OCI-LY1 (cell line): ENCODE results near the gene ARHGEF19.
"Not testable (repeated sequence)": the region's sequence is repeated elsewhere in the genome, so short reads cannot be mapped to it uniquely, and the experiment has no call there.

Experiments used
- H2AFZ ChIP-seq: fragments of 200-600 bp; sonication (generic), shearing (Covaris generic); 2 replicates; pipeline ENCODE4 v1.6.0; 2014; ENCODE audit warnings: antibody characterized with exemption, mild to moderate bottlenecking, low read length
- H3F3A ChIP-seq: fragments of 200-600 bp; sonication (generic), shearing (Covaris generic); 2 replicates; pipeline ENCODE4 v1.6.0; 2014; ENCODE audit warnings: mild to moderate bottlenecking, antibody characterized with exemption, low read length, moderate library complexity; ENCODE audit not compliant: insufficient read depth
- H3K27ac ChIP-seq: fragments of 200-600 bp; sonication (generic); 2 replicates; pipeline ENCODE4 v1.5.1; 2014; ENCODE audit warnings: low read length, mixed run types, mild to moderate bottlenecking, low read depth; ENCODE audit not compliant: poor library complexity, severe bottlenecking
- H3K27me3 ChIP-seq: fragments of 200-600 bp; sonication (generic); 2 replicates; pipeline ENCODE4 v1.6.0; 2014; ENCODE audit warnings: antibody characterized with exemption, mild to moderate bottlenecking, low read length, moderate library complexity; ENCODE audit not compliant: insufficient read depth
- H3K36me3 ChIP-seq: fragments of 200-600 bp; sonication (generic); 2 replicates; pipeline ENCODE4 v1.6.1; 2014; ENCODE audit warnings: mild to moderate bottlenecking, antibody characterized with exemption, low read length, moderate library complexity, mixed read lengths; ENCODE audit not compliant: insufficient read depth
- H3K4me1 ChIP-seq: fragments of 200-600 bp; sonication (generic); 2 replicates; pipeline ENCODE4 v1.5.1; 2014; ENCODE audit warnings: mild to moderate bottlenecking, low read length, moderate library complexity; ENCODE audit not compliant: insufficient read depth, severe bottlenecking
- H3K4me2 ChIP-seq: fragments of 200-600 bp; sonication (generic), shearing (Covaris generic); 2 replicates; pipeline ENCODE4 v1.6.1; 2014; ENCODE audit warnings: low read length
- H3K4me3 ChIP-seq: fragments of 200-600 bp; sonication (generic); 2 replicates; pipeline ENCODE4 v1.5.1; 2014; ENCODE audit warnings: low read length, low read depth, mild to moderate bottlenecking, mixed read lengths; ENCODE audit not compliant: poor library complexity, severe bottlenecking
- H3K79me2 ChIP-seq: fragments of 200-600 bp; shearing (Covaris generic); 2 replicates; pipeline ENCODE4 v1.6.1; 2016; ENCODE audit warnings: mixed run types, low read length, mixed read lengths; ENCODE audit not compliant: insufficient read depth
- H3K9ac ChIP-seq: fragments of 200-600 bp; sonication (generic), shearing (Covaris generic); 2 replicates; pipeline ENCODE4 v1.6.1; 2014; ENCODE audit warnings: mild to moderate bottlenecking, low read length, mixed read lengths
- H3K9me2 ChIP-seq: fragments of 200-600 bp; sonication (generic), shearing (Covaris generic); 2 replicates; pipeline ENCODE4 v1.6.1; 2014; ENCODE audit warnings: low read depth, mild to moderate bottlenecking, low read length, mixed read lengths
- H3K9me3 ChIP-seq: fragments of 200-600 bp; shearing (Covaris generic); 2 replicates; pipeline ENCODE4 v1.6.1; 2014; ENCODE audit warnings: low read length, mixed read lengths
- H4K20me1 ChIP-seq: fragments of 200-600 bp; sonication (generic), shearing (Covaris generic); 2 replicates; pipeline ENCODE4 v1.6.0; 2016; ENCODE audit warnings: mild to moderate bottlenecking, low read length; ENCODE audit not compliant: insufficient read depth
- EZH2 ChIP-seq: fragments of 200-600 bp; sonication (generic), shearing (Covaris generic); IDR thresholded peaks from 2 replicates; pipeline ENCODE4 v1.8.0; 2017; ENCODE audit warnings: borderline replicate concordance, mixed run types, mild to moderate bottlenecking, antibody characterized with exemption, low read length, moderate library complexity, mixed read lengths
- TF ChIP-seq, protein P1 (sequence below): fragments of 200-600 bp; sonication (generic), shearing (Covaris generic); IDR thresholded peaks from 2 replicates; pipeline ENCODE4 v1.5.1; 2017; ENCODE audit warnings: mild to moderate bottlenecking, antibody characterized with exemption, low read length, moderate library complexity, mixed read lengths

The ARHGEF19 gene

DNA sequence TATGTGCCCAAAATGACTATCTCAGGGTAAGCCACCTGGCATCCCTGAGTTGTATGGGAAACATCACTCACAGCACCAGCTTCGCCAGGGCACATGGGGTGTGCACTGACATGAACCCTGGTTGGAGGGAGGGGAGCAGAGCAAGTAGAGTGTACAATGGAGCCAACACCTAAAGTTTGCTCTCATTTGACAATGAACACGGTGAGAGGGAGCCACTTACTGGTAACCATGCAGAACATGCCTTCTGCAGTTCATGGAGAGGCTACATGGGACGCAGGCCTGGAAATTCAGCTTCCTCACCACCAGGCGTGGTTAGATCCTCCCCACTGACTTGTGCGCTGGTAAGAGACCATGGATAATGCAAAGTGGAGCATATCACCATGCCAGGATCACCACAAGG is 34.5 kb upstream of the ARHGEF19 start:
- no peak overlapping the region for H3K4me3 ChIP-seq
- no peak for TF ChIP-seq EZH2
- TF ChIP-seq, protein P1, sequence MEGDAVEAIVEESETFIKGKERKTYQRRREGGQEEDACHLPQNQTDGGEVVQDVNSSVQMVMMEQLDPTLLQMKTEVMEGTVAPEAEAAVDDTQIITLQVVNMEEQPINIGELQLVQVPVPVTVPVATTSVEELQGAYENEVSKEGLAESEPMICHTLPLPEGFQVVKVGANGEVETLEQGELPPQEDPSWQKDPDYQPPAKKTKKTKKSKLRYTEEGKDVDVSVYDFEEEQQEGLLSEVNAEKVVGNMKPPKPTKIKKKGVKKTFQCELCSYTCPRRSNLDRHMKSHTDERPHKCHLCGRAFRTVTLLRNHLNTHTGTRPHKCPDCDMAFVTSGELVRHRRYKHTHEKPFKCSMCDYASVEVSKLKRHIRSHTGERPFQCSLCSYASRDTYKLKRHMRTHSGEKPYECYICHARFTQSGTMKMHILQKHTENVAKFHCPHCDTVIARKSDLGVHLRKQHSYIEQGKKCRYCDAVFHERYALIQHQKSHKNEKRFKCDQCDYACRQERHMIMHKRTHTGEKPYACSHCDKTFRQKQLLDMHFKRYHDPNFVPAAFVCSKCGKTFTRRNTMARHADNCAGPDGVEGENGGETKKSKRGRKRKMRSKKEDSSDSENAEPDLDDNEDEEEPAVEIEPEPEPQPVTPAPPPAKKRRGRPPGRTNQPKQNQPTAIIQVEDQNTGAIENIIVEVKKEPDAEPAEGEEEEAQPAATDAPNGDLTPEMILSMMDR, result no peak
- H4K20me1 ChIP-seq, result no peaks in the 10 kb centered on the region
- no peak overlapping the region for H2AFZ ChIP-seq
- H3K9me2 ChIP-seq, result no peaks in the 10 kb centered on the region
- H3K4me1 ChIP-seq, result peaks cover 32% of the 10 kb centered on the region
- no peak overlapping the region for H3K27ac ChIP-seq
- peaks cover 30% of the 10 kb centered on the region; the same call in 1 of the 2 replicates for H3K36me3 ChIP-seq
- H3K27me3 ChIP-seq, result no peaks in the 10 kb centered on the region
- H3K9me3 ChIP-seq, result no peaks in the 10 kb centered on the region
- H3K4me2 ChIP-seq, result no peak overlapping the region
- H3K79me2 ChIP-seq, result no peaks in the 10 kb centered on the region
- H3F3A ChIP-seq, result peaks cover 7% of the 10 kb centered on the region; the same call in 1 of the 2 replicates
- no peak overlapping the region for H3K9ac ChIP-seq

DNA sequence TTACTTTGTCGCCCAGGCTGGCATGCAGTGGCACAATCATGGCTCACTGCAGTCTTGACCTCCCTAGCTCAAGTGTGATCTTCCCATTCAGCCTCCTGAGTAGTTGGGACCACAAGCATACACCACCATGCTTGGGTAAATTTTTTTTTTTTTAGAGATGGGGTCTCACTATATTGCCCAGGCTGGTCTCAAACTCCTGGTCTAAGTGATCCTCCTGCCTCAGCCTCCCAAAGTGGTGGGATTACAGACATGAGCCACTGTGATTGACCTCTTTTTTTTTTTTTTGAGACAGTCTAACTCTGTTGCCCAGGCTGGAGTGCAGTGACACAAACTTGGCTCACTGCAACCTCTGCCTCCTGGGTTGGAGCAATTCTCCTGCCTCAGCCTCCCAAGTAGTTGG is 33.8 kb upstream of the ARHGEF19 start:
- H3K9me3 ChIP-seq, H3K27me3 ChIP-seq, H2AFZ ChIP-seq, H3K9me2 ChIP-seq, H4K20me1 ChIP-seq, H3K9ac ChIP-seq, H3K4me3 ChIP-seq, H3K27ac ChIP-seq, H3K79me2 ChIP-seq, H3F3A ChIP-seq, H3K4me2 ChIP-seq: not testable (repeated sequence)
- peaks cover 32% of the 10 kb centered on the region for H3K4me1 ChIP-seq
- peaks cover 24% of the 10 kb centered on the region; the same call in 1 of the 2 replicates for H3K36me3 ChIP-seq

DNA sequence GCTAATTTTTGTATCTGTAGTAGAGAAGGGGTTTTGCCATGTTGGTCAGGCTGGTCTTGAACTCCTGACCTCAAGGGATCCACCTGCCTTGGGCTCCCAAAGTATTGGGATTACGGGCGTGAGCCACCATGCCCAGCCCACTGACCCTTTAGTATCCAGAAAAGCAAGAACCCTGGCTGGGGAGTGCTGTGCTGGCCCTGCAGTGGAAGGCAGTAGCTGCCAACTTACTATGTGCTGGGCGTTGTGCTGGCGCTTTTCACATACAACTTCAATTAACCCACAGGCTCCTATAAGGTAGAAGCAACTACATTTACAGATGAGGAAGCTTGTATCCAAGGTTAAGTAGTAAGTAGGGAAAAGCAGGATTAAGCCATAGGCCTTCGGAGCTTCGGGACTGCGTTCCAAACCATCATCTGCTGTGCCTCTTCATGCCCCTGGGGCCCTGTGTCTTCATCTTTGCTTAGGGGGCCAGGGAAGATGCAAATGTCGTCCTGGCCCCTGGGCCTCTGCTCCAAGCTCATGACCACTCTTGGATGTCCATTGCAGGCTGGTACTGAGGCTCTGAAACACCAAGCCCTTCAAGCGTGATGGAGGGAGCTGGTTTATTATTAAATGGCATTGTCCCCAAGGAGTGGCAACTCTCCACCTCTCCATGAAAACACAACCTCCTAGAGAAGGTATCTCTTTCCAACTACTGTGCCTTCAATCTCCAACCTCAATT is 33.2 kb upstream of the ARHGEF19 start:
- no peak overlapping the region for H3K9ac ChIP-seq
- no peaks in the 10 kb centered on the region for H3K27me3 ChIP-seq
- no peaks in the 10 kb centered on the region for H3K79me2 ChIP-seq
- peaks cover 7% of the 10 kb centered on the region; the same call in 1 of the 2 replicates for H3F3A ChIP-seq
- H4K20me1 ChIP-seq, result no peaks in the 10 kb centered on the region
- no peak overlapping the region for H3K27ac ChIP-seq
- H3K9me3 ChIP-seq, result no peaks in the 10 kb centered on the region
- H3K4me3 ChIP-seq, result no peak overlapping the region
- TF ChIP-seq, protein P1, result no peak
- TF ChIP-seq EZH2, result no peak
- no peak overlapping the region for H3K4me2 ChIP-seq
- no peak overlapping the region for H2AFZ ChIP-seq
- H3K4me1 ChIP-seq, result peaks cover 27% of the 10 kb centered on the region
- no peaks in the 10 kb centered on the region for H3K9me2 ChIP-seq
- H3K36me3 ChIP-seq, result peaks cover 18% of the 10 kb centered on the region; the same call in 1 of the 2 replicates
